ENCODE data around the gene FHAD1.

FHAD1 gene

DNA sequence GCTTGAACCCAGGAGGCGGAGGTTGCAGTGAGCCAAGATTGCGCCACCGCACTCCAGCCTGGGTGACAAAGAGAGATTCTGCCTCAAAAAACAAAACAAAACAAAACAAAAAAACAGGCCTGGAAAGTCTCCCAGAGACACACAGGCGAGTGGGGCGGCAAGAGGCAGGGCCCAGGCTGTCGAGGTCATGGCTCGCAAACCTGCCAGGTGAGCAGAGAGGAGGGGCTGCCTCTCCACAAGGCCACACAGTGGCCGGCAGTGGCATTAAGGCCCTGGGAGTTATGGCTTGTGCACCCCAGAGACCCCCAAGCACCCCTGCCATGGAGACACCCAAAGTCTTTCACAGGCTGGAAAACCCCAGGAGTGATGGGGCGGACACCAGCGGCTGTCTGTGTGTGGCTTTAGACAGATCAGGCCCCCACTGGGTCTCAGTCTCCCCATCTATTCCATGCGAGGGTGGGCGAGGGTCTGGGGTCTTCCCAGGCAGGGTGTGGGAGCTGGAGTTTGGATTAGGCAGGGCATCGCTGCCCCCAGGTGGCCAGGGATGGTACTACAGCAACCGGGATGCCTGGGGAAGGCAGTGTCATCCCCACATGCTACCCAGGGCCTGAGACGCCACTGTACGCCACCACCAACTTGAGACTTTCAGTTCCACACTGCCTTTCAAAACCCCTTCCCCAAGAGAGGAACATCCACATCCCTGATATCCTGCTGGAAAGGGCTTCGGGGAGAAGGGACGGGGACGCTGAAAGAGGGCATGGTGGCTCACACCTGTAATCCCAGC is 184.0 kb downstream of the FHAD1 start:
- TF ChIP-seq POLR2AphosphoS5 (IDR thresholded peaks at IDR 0.05; ENCODE audit: low read depth, low read length) (no peak), TAF1 (IDR thresholded peaks at IDR 0.05; ENCODE audit: borderline replicate concordance, insufficient read depth, low read length) (no peak), FOXP2 (optimal IDR thresholded peaks at IDR 0.05; ENCODE audit: borderline replicate concordance, extremely low read depth, extremely low read length, insufficient read depth) (no peak)

DNA sequence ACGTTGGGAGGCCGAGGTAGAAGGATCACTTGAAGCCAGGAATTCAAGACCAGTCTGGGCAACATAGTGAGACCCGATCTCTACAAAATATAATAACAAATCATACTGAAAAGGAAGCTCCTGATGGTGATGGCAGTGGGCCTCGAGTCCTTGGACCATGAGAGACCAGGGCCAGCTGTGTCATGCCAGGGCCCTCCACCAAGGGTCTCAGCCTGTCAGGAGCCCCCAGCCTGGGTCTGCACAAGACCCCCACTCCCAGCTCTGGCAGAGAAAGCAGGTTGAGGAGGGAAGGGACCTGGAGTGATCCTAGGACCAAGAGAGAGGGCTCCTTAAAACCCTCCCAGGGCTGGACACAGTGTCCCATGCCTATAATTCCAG is 184.5 kb downstream of the FHAD1 start:
- TF ChIP-seq, protein P1, sequence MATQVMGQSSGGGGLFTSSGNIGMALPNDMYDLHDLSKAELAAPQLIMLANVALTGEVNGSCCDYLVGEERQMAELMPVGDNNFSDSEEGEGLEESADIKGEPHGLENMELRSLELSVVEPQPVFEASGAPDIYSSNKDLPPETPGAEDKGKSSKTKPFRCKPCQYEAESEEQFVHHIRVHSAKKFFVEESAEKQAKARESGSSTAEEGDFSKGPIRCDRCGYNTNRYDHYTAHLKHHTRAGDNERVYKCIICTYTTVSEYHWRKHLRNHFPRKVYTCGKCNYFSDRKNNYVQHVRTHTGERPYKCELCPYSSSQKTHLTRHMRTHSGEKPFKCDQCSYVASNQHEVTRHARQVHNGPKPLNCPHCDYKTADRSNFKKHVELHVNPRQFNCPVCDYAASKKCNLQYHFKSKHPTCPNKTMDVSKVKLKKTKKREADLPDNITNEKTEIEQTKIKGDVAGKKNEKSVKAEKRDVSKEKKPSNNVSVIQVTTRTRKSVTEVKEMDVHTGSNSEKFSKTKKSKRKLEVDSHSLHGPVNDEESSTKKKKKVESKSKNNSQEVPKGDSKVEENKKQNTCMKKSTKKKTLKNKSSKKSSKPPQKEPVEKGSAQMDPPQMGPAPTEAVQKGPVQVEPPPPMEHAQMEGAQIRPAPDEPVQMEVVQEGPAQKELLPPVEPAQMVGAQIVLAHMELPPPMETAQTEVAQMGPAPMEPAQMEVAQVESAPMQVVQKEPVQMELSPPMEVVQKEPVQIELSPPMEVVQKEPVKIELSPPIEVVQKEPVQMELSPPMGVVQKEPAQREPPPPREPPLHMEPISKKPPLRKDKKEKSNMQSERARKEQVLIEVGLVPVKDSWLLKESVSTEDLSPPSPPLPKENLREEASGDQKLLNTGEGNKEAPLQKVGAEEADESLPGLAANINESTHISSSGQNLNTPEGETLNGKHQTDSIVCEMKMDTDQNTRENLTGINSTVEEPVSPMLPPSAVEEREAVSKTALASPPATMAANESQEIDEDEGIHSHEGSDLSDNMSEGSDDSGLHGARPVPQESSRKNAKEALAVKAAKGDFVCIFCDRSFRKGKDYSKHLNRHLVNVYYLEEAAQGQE (IDR thresholded peaks at IDR 0.05; ENCODE audit: insufficient read depth in 1 of 2, low read depth in 2 of 2, low read length in 2 of 2): no peak
- no peak for TF ChIP-seq POLR2AphosphoS5 (IDR thresholded peaks at IDR 0.05; ENCODE audit: low read depth, low read length)
- no peak for TF ChIP-seq SIN3A (IDR thresholded peaks at IDR 0.05; ENCODE audit: borderline replicate concordance, insufficient read depth, low read length)
- no peak for TF ChIP-seq FOXP2 (optimal IDR thresholded peaks at IDR 0.05; ENCODE audit: borderline replicate concordance, extremely low read depth, extremely low read length, insufficient read depth)
- TF ChIP-seq TAF1 (IDR thresholded peaks at IDR 0.05; ENCODE audit: borderline replicate concordance, insufficient read depth, low read length): no peak

DNA sequence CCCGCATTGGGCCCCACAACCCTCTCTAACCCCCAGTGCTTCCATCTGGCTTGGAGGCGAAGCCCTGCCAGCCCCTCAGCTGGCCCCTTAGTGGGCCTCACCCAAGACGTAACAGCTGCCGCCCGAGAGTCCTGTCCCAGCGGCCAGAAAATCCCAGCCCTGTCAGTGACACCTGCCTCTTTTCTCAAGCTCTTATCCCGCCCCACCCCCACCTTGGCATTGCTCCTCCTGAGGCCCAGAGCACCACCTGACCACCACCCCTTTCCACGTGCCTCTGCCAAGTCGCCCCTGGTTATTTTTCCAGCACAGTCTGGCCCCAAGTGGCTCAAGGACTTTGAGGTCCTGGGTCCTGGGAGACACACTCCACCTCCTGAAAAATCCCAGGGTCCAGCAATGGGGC is 185.3 kb downstream of the FHAD1 start:
- TF ChIP-seq, protein P1 (IDR thresholded peaks at IDR 0.05; ENCODE audit: insufficient read depth in 1 of 2, low read depth in 2 of 2, low read length in 2 of 2): no peak
- TF ChIP-seq POLR2AphosphoS5 (IDR thresholded peaks at IDR 0.05; ENCODE audit: low read depth, low read length) (no peak), FOXP2 (optimal IDR thresholded peaks at IDR 0.05; ENCODE audit: borderline replicate concordance, extremely low read depth, extremely low read length, insufficient read depth) (no peak), TAF1 (IDR thresholded peaks at IDR 0.05; ENCODE audit: borderline replicate concordance, insufficient read depth, low read length) (no peak), SIN3A (IDR thresholded peaks at IDR 0.05; ENCODE audit: borderline replicate concordance, insufficient read depth, low read length) (no peak)

DNA sequence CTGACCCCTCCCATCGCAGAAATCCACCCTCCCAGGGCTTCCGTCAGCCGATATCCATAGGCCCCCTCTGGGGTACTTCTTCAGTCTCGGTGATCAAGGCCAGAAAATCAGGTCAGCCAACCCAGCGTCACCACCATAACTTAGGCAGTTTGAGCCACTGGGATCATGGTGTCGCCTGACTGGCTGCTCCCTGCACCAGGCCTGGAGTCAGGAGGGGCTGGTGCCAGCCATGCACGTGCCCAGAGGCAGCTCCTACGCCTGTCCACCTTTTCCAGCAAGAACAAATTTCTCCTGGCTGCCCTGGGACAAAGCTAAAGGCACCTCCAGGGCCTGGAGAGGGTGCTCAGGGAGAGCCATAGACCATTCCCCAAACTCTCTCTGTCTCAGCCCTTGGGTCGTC is 186.4 kb downstream of the FHAD1 start:
- TF ChIP-seq FOXP2 (optimal IDR thresholded peaks at IDR 0.05; ENCODE audit: borderline replicate concordance, extremely low read depth, extremely low read length, insufficient read depth) (no peak), POLR2AphosphoS5 (IDR thresholded peaks at IDR 0.05; ENCODE audit: low read depth, low read length) (no peak), TAF1 (IDR thresholded peaks at IDR 0.05; ENCODE audit: borderline replicate concordance, insufficient read depth, low read length) (no peak)
- TF ChIP-seq, protein P1 (IDR thresholded peaks at IDR 0.05; ENCODE audit: insufficient read depth in 1 of 2, low read depth in 2 of 2, low read length in 2 of 2): no peak

DNA sequence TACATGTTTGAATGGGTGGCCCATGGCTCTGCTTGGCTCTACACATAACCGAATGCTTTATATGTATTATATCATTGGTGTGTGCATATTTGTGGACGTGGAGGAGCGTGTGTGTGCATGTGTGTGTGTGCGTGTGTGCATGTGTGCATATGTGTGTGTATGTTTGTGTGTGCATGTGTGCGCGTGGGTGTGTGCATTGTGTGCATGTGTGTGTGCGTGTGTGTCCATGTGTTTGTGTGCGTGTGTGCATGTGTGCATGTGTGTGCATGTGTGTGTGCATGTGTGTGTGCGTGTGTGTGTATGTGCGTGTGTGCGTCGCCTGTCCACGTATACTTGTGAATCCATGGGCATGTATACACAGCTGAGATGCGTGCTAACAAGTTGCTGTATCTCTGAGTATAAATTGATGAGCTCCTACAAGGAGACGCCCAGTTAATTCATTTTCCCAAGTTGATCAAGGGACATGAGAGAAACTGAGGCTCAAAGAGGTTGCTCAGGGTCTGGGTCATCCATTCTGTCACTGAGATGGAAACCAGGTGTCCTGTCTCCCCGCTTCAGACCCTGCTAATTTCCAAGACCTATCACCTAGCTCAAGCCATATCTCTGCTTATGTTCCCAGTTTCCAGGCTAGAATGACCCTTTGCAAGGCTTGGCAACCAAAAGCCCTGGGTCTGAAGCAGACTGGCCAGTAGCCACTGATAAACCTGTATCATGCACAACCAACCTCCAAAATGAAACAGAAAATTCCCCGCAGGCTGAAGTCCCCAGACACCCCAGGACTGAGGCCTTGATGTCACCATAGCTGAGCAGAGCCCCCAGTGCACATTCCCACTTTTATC is 188.4 kb downstream of the FHAD1 start:
- TF ChIP-seq TAF1 (IDR thresholded peaks at IDR 0.05; ENCODE audit: borderline replicate concordance, insufficient read depth, low read length) (no peak), SIN3A (IDR thresholded peaks at IDR 0.05; ENCODE audit: borderline replicate concordance, insufficient read depth, low read length) (no peak), POLR2AphosphoS5 (IDR thresholded peaks at IDR 0.05; ENCODE audit: low read depth, low read length) (no peak)
- TF ChIP-seq, protein P1 (IDR thresholded peaks at IDR 0.05; ENCODE audit: insufficient read depth in 1 of 2, low read depth in 2 of 2, low read length in 2 of 2): no peak
